HG03457 (cell line): ENCODE results near the gene DNAJB2.
"Not testable (repeated sequence)": the region's sequence is repeated elsewhere in the genome, so short reads cannot be mapped to it uniquely, and the experiment has no call there.

Experiments
- ATAC-seq: cut with Tn5 transposase; IDR thresholded peaks from one replicate; pipeline ENCODE4 v1.9.1; 2021; ENCODE audit warnings: moderate number of reproducible peaks; ENCODE audit not compliant: unreplicated experiment

The DNAJB2 gene

DNA sequence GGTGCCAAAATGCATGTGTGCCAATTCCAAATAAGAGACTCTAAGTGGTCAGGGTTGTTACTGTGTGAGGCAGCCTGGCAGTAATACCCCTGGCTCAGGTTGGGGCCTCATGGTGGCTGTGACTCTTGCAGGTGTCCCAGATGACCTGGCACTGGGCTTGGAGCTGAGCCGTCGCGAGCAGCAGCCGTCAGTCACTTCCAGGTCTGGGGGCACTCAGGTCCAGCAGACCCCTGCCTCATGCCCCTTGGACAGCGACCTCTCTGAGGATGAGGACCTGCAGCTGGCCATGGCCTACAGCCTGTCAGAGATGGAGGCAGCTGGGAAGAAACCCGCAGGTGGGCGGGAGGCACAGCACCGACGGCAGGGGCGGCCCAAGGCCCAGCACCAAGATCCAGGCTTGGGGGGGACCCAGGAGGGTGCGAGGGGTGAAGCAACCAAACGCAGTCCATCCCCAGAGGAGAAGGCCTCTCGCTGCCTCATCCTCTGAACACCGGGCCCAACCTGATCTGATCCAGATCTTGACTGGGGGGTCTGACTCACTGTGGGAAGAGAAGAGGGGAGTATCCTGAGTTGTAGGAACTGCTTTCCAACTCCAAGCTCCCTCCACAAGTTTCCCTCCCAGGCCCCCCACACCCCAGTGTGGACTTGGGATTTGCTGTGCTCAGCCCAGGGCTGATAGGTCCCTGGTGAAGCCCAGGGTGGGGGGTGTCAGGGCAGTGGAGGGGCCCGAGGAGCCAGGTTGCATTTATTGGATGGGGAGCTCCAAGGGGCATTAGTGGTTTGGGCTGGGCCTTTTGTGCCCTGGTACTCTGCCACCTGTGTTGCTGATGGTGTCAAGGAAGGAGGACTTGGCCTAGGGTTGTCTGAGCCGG, 5.6 kb downstream of the DNAJB2 start:
- ATAC-seq = no peak

DNA sequence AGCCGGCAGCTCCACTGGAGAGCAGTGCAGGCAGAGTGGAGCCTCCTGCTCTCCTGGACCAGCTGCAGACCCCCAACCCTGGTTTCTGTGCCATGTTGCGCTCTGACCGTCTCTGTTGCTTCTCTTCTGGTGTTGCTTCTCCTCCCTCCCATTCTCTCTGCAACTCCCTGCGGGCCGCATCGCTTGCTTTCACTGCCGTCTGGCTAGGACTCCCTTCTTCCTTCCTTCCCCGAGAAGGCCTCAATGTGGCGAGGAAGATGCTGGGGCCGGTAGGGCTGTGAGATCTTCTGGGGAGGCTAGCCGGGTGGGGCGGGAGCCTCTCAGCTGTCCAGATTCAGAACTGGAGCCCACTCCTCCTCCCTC, 6.2 kb downstream of the DNAJB2 start:
- ATAC-seq = no peak

DNA sequence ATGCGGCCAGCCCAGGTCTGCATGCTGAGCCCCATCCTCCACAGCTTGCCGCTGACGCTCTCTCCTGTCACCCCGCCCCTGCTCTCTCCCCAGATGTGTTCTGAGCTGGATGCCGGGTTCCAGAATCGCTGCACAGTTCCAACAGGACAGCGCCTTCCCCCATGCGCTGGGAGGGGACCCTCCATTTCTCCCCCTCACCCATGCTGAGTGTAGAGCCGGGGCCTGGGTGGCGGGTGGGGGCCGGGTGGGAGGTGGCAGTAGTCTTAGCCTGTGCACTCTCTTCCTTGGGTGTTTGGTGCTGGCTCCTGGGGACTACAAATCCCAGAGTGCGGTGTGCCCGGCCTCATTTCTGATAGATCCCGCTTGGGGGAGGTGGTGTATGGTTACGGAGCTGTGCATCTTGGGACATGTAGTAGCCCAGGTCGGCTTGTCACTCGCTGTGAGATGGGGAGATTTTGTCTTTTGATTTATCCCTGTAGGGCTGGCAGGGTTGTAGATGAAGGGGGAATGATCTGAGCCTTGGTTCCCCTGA, 6.8 kb downstream of the DNAJB2 start:
- ATAC-seq = no peak

DNA sequence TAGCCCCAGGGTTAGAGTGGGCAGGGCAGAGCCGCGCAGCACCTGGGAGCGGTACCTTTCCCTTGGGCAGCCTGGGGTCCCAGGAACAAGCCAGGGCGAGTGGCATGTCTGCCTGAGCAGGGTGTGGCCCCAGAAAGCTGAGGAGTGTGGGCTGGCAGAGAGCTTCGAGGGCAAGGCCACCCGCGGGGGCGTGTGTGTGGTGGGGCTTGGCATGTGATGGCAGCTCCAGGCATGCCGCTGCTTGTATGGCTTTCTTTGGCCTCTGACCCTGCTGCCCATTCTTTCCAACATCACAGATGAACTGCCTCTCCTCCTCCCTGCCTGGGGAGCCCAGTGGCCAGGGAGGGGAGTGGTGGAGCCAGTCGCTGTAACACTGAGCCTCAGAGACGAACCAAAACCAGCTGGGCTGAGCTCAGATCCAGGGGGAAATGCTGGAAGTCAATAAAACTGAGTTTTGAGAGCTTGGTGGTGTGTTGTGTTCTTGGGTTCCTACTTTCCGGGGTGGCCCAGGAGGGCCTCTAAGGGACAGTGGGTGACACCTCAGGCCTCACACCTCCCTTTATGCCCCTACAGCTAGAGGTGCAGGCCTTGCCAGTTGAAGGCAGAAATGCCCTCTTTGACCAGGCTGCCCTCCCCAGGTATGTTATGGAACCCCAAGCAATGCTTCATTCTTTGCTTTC, 7.4 kb downstream of the DNAJB2 start:
- no peak for ATAC-seq

DNA sequence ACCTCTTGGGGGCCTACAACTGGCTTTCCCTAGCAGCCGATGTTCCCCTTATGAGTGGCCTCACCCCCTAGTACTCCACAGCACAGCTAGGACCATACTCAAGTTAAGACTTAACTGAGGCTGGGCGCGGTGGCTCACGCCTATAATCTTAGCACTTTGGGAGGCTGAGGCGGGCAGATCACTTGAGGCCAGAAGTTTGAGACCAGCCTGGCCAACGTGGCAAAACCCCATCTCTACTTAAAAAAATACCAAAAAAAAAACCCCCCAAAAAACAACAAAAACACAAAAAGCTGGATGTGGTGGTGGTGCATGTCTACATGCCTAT, 7.9 kb downstream of the DNAJB2 start:
- ATAC-seq = not testable (repeated sequence)

DNA sequence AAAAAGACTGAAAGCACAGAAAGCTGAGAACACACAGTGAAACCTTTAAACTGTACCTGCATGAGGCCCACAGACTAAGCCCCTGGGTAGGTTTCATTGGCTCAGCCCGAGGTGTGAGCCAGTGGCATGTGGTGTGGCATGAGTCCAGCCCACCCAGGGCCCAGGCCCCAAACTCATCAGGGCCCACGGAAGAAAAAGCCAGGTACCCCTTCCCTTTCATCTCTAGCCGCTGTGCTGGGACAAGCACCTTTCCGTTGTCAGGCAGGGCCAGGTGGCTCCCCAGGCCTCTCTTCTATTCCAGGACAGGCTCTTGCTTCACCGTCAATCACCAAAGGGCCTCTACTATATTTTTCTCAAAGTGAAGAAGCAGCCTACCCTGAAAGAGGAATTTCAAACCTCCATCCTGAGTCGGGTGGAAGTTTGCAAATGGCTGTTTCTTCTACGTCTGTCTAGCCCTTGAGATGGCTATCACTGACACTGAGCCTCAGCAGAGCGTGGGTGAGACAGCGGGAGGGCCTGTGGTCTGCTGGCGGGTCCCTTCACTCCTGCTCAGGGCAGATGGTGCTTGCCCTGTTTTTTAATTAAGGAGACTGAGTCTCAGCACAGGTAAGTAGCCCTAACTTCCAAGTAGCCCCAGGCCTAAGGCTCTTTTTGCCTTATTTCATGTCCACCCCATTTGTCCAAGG, 8.6 kb downstream of the DNAJB2 start:
- no peak for ATAC-seq

DNA sequence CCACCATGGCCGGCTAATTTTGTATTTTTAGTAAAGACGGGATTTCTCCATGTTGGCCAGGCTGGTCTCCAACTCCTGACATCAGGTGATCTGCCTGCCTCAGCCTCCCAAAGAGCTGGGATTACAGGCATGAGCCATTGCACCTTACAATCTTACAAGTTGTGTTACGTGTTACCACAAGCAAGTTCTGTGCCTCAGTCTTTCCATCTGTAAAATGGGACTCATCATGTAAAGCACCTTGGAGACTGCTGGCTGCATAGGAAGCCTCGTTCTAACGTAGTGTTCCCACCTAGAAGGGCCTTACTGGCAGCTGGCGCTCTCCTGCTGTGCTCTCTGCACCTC, 10.0 kb downstream of the DNAJB2 start:
- ATAC-seq = no peak

DNA sequence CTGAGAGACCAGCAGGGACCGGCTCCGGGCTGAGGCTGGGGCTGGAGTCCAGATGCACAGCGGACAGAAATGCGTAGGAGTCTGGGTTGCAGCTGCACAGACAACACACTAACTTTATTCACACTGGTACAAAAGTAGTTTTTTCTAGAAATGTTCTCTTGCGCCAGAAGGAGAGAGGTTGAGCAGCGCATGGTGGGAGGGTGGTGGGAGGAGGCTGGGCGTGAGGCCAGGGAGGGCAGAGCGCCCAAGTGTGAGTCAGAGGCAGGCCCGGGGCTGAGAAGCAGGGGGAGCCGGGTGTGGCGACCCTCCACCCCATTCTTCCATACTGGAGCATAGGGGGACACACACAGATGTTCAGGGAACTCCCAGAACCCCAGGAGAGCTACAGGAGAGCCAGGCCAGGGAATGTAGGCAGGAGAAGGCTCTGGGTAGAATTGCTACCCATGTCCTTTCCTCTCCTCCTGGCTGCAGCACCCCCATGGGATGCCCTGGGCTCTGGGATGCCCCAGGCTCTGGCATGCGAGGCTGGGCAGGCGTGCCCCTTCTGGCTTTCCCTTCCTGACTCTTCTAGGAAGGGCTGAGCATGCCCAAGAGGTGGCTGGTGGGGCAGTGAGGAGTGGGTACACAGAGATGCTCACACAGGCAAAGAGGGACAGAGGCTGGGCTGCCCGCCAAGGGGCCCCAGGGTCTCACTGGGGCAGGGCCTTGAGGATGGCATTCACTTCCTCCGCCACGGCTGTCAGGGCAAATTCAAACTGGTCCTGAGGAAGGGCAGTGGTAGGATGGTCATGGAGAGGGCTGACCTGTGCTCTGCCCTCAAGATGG, 10.6 kb downstream of the DNAJB2 start:
- ATAC-seq = no peak

DNA sequence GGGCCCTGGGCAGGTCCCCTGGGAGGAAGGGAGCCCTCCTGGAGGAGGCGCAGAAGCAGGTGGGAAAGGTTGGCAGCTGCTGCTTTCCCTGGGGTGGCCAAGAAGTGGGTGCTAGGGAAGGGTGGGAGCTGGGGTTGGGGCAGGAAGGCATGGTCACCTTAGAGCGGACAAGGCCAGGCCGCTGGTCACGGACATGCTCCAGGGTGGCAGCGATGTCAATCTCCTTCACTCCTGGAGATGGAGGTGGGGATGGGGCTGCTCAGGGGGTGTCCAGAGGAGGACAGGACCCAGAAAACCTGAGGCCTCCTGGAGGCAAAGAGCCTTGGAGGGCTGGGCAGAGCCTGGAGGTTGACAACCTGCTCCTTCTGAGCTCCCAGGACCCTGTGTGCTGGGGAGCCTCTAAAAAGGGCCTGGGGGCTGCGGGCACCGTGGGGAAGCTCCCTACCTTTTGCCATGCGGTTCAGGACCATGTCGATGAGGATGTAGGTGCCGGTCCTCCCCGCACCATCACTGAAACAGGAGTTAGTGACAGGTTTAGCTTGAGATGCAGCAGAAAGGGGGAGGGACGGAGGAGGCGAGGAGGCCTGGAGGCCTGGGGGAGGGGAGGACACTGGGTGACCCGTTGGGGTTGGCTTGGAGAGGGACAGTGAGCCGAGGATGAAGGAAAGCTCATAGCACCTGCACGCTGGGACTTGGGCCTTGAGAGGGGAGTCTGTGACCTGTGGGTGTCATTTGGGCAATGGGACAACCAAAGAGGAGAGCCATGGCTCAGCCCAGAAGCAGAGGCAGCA, 11.4 kb downstream of the DNAJB2 start:
- no peak for ATAC-seq

DNA sequence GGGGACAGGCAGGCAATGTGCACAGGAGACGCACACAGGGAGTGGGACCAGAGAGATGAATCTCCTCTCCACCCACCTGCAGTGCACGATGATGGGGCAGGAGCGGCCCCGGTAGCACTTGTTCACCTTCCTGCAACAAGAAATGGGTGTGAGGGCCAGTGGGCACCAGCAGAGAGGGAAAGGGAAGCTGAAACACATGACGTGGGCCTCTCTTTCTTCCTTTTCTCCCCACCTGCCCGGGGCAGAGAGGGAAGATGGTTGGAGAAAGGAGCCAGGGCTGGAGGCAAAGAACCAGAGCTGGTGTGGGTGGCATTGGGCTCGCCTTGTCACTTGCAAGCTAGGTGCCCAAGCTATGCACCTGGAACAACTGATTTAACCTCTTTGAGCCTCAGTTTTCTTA, 12.2 kb downstream of the DNAJB2 start:
- no peak for ATAC-seq

DNA sequence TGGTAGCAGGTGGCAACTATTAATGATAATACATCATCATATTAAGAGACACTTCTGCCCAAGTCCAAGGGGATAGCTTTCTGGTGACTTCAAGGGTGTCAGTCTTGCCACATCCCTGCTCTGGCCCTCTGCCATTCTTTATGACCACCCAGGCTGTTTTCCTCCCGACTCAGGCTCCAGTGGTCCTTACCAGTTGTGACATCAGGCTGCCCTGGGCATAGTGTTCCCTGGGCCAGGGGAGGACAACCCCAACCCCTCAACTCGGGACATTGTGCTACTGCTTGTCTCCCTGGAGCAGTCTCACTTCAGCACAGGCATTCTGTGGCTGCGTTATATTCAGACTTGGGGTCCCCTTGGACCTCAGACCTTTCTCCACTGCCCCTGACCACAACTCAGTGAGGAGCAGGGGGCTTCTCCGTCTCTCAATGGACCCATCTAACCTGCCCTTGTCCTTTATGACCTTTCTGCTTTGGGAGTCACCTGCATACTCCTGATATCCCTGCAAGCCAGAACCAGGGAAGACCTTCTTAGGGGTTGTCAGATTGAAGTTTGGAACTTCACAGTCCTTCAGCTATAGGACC, 12.8 kb downstream of the DNAJB2 start:
- no peak for ATAC-seq

DNA sequence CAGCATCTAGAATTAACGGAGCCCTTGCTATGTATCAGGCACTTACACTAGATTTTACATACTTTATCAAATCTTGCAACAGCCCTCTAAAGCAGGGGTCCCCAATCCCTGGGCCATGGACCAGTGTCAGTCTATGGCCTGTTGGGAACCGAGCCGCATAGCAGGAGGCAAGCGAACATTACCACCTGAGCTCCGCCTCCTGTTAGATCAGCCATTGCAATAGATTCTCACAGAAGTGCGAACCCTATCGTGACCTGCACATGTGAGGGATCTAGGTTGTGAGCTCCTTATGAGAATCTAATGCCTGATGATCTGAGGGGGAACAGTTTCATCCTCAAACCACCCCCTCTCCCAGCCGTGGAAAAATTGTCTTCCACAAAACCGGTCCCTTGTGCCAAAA, 13.4 kb downstream of the DNAJB2 start:
- ATAC-seq = no peak

DNA sequence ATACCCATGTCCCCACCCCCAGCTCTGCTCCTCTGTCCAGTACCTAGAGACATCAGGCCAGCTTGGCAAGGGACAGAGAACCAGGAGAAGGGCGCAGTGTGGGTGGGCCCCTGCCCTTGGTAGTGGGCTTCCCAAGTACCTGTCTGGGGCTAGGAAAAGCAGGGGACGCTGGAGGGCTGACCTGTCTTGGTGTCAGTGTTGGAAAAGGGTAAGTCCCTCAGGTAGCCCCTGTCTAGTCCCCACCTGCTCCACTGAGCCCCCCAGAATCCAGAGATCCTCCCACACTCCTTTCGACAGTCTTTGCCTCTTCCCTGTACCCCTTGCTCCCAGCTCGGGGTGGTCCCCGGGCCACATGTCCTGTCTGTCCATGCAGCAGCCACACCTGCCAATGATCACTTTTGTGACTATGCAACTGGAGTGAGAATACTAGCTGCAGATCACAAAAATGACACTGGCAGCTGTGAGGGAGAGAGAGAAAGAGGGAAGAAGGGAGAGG, 14.6 kb downstream of the DNAJB2 start:
- ATAC-seq = no peak

DNA sequence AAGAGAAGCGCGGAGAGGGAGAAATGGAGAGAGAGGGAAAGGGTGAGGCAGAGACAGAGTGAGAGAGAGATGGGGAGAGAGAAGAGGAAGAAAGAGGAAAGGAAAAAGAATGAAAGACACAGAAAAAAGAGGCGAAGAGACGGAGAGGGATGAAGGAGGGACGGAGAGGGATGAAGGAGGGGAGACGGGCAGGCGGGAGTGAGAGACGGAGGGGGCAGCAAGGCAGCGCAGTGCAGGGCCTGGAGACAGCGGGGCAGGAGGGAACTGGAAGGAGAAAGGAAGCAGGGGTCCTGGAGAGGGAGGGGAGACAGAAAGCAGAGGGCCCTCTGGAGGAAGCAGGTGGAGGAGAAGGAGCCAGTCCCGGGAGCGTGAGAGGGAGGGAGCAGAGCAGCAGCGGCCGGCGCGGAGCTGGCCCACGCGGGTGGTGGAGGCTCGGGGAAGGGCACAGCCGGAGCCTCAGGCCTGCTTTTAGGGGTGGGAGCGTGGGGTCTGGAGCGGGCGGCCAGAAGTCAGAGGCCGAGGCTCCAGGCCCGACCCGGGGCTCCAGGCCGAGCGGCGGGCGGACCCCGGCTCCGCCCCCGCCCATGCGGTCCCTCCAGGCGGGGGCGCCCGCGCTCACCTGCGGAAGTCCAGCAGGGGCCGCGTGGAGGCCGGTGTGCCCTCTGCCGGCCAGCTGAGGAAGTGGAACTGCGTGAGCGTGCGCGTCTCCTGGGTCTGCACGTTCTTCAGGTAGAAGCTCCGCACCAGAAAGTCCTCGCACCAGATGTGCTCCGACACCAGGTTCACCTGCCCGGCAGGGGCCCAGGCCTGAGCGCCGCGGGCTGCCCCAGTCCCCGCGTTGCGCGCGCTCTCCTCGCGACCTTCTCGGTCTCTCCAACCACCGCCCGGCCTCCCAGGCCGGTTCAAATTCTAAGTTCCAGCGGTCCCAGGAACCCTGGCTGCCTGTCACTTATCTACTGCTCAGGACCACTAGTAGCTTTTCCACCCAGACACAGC, 15.5 kb downstream of the DNAJB2 start:
- ATAC-seq = peak; percentile 69

DNA sequence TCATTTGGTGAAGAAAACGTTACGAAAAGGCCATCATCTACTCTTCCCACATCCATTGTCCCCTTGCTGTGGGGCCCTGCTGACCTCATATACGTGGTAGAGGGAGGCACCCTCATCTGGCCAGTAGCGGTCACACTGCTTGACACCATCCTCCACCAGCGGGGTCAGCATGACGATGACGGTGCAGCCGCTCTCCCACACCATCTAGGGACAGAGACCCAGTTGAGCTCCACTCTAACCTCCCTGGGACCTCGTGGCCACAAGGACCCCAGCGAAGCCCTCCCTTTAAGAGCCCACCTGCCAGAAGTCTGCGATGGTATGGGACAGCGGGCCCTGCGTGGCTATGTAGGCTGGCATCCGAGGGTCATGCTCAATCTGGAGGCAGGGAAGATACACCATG, 17.0 kb downstream of the DNAJB2 start:
- ATAC-seq = no peak

DNA sequence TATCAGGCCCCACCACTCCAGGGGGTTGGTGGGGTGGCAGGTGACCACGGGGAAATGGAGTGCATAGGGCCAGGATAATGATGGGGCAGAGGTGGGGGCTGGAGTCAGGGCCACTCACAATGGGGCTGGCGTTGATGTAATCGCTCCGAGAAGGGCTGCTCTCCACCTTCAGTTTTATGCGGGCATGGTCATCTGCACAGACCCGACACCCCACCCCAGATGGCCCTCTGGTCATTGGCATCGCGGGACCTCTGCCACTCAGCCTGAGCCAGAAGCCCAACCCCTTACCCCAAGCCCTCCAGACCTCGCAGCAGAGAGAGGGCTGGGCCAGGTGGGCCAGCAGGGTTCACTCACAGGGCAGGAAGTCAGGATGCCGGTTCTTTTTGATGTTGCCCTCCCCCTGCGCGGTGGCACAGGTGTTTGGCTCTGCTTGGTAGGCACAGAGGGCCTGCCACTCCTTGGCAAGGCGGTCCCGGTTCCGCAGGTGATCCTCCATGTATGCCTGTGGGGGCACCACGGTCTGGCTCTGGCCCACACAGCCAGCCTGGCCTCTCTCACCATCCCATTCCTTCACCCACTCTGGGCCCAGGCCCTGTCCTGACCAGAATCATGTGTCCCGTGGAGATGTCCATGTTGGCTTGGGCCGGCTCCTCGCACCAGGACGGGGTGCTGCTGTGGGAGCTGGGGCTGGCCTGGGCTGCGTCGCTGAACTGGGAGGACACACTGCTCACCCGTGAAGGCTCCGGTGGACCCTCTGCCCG, 17.6 kb downstream of the DNAJB2 start:
- ATAC-seq = no peak

DNA sequence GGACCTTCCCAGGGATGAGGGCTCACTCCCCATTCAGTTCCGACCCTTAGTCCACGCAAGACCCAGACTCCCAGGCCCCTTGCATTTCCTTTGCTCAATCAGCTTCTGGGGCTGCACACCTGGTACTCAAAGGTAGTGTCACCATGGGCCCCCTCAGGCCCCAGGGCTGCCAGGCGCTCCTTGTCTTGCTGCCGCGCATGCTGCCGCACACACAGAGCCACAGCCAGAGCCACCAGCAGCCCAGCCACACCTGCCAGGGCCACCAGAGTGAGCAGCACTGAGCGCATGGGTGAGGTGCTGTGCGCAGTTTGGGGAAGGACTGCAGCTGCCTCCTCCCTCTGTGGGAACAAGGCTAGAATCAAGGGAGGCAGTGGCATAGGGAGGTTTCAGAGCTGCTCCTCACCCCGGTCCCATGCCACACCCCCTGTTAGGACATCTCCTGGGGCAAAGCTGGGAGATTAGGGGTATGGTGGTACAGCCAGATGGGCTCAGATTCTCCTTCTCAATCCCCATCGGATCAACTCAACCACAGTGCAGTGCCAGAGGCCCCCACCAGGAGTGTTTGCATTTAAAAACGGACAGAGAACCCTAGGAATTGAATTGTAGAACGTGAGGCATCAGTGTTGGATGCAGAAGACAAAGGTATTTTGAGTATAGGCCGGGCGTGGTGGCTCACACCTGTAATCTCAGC, 18.7 kb downstream of the DNAJB2 start:
- ATAC-seq = no peak
